GM12891 (cell line): Measurements from ENCODE around the gene SIGLEC1.

Experiments used
- POLR2A ChIP-seq: IDR thresholded peaks from 2 replicates; pipeline ENCODE4 v1.6.1; 2011; ENCODE audit warnings: low read depth, low read length, control low read depth
- POLR2AphosphoS5 ChIP-seq: IDR thresholded peaks from 2 replicates; pipeline ENCODE4 v1.6.1; 2011; ENCODE audit warnings: low read depth, low read length, control low read depth
- POU2F2 ChIP-seq: IDR thresholded peaks from 2 replicates; pipeline ENCODE4 v1.6.1; 2011; ENCODE audit warnings: low read depth, mild to moderate bottlenecking, control low read depth, low read length, moderate library complexity
- SPI1 ChIP-seq: IDR thresholded peaks from 2 replicates; pipeline ENCODE4 v1.6.1; 2011; ENCODE audit warnings: low read depth, low read length, control low read depth
- TAF1 ChIP-seq: IDR thresholded peaks from 2 replicates; pipeline ENCODE4 v1.6.1; 2011; ENCODE audit warnings: low read depth, low read length, control low read depth

GRCh38 chr20:3757268-3757667 is 44.9 kb upstream of the SIGLEC1 start:
- TF ChIP-seq POLR2A: no peak
- TF ChIP-seq SPI1: no peak
- no peak for TF ChIP-seq TAF1
- no peak for TF ChIP-seq POLR2AphosphoS5
- TF ChIP-seq POU2F2: no peak
